SU-DHL-6 (cell line): ENCODE results near the gene MAP3K12.

Experiments
- H2AFZ ChIP-seq: fragments of 200-600 bp; sonication (generic); 2 replicates; pipeline ENCODE4 v1.6.1; 2014; ENCODE audit warnings: low read depth, mild to moderate bottlenecking, moderate library complexity, mixed read lengths, antibody characterized with exemption, low read length; ENCODE audit not compliant: severe bottlenecking
- H3F3A ChIP-seq: fragments of 200-600 bp; shearing (Covaris generic); 2 replicates; pipeline ENCODE4 v1.6.0; 2016; ENCODE audit warnings: antibody characterized with exemption, mild to moderate bottlenecking; ENCODE audit not compliant: insufficient read depth
- H3K27ac ChIP-seq: fragments of 200-600 bp; sonication (generic); 2 replicates; pipeline ENCODE4 v1.5.1; 2016; ENCODE audit warnings: low read depth, mild to moderate bottlenecking, low read length, moderate library complexity, mixed read lengths
- H3K27me3 ChIP-seq: fragments of 200-600 bp; sonication (generic), shearing (Covaris generic); 2 replicates; pipeline ENCODE4 v1.6.0; 2014; ENCODE audit warnings: mild to moderate bottlenecking, low read length
- H3K36me3 ChIP-seq: fragments of 200-600 bp; sonication (generic); 2 replicates; pipeline ENCODE4 v1.6.1; 2014; ENCODE audit warnings: mild to moderate bottlenecking, low read length, mixed read lengths
- H3K4me2 ChIP-seq: fragments of 300-600, 200-600 bp; shearing (Covaris generic), sonication (generic); 2 replicates; pipeline ENCODE4 v1.6.0; 2014; ENCODE audit warnings: low read length, low read depth, mild to moderate bottlenecking; ENCODE audit not compliant: poor library complexity, severe bottlenecking
- H3K4me3 ChIP-seq: fragments of 200-600 bp; sonication (generic); 2 replicates; pipeline ENCODE4 v1.5.1; 2014; ENCODE audit warnings: antibody characterized with exemption, low read length, mild to moderate bottlenecking, mixed read lengths; ENCODE audit not compliant: insufficient read depth, poor library complexity, severe bottlenecking
- H3K79me2 ChIP-seq: fragments of 200-600 bp; sonication (generic); 2 replicates; pipeline ENCODE4 v1.6.1; 2014; ENCODE audit warnings: mild to moderate bottlenecking, low read length, moderate library complexity; ENCODE audit not compliant: insufficient read depth
- H3K9ac ChIP-seq: fragments of 200-600 bp; sonication (generic); 2 replicates; pipeline ENCODE4 v1.7.0; 2014; ENCODE audit warnings: mild to moderate bottlenecking, low read length
- H3K9me2 ChIP-seq: fragments of 200-600 bp; sonication (generic); replicated peaks from 2 replicates; pipeline ENCODE4 v1.6.1; 2014; ENCODE audit warnings: low read length; ENCODE audit not compliant: insufficient read depth
- H3K9me3 ChIP-seq: fragments of 200-600 bp; sonication (generic); 2 replicates; pipeline ENCODE4 v1.6.1; 2014; ENCODE audit warnings: low read length, mixed read lengths; ENCODE audit not compliant: insufficient read depth
- H4K20me1 ChIP-seq: fragments of 200-600 bp; sonication (generic); 2 replicates; pipeline ENCODE4 v1.6.1; 2014; ENCODE audit warnings: low read depth, mild to moderate bottlenecking, antibody characterized with exemption, low read length, moderate library complexity, mixed read lengths
- CTCF ChIP-seq: fragments of 200-600 bp; sonication (generic); IDR thresholded peaks from one replicate; pipeline ENCODE4 v1.5.1; 2017; ENCODE audit warnings: antibody characterized with exemption, mild to moderate bottlenecking, low read length, moderate library complexity; ENCODE audit not compliant: insufficient read depth, poor library complexity, severe bottlenecking
- EZH2phosphoT487 ChIP-seq: fragments of 200-600 bp; sonication (generic), shearing (Covaris generic); conservative IDR thresholded peaks from 2 replicates; pipeline ENCODE4 v1.6.1; 2018; ENCODE audit warnings: mild to moderate bottlenecking, antibody characterized with exemption, low read length, moderate library complexity, mixed read lengths

Gene MAP3K12

GRCh38 chr12:53506881-53507602 is 7.8 kb upstream of the MAP3K12 start, which contains the start of gene NPFF:
NPFF (minus strand) TSS chr12:53507484; CDS start chr12:53507474, 10 bp downstream.
- H3K79me2 ChIP-seq = peaks cover 6% of the 10 kb centered on the region
- H3K9me2 ChIP-seq = no peaks in the 10 kb centered on the region
- H3F3A ChIP-seq = no peaks in the 10 kb centered on the region
- no peak within 1 kb of the TSS for H3K27ac ChIP-seq
- H2AFZ ChIP-seq = no peak within 1 kb of the TSS
- no peaks in the 10 kb centered on the region for H3K27me3 ChIP-seq
- no peak within 1 kb of the TSS for H3K9ac ChIP-seq
- H3K9me3 ChIP-seq = no peaks in the 10 kb centered on the region
- TF ChIP-seq CTCF (no peak), EZH2phosphoT487 (no peak)
- H3K36me3 ChIP-seq = no peaks in the 10 kb centered on the region
- H4K20me1 ChIP-seq = no peaks in the 10 kb centered on the region
- no peak within 1 kb of the TSS for H3K4me3 ChIP-seq
- H3K4me2 ChIP-seq = no peak within 1 kb of the TSS

- Histone ChIP-seq H3K4me2 (no peak overlapping the region), H3K27ac (no peak overlapping the region), H3K9me2 (no peaks in the 10 kb centered on the region), H3K4me3 (no peak overlapping the region), H2AFZ (no peak overlapping the region), H3K9me3 (no peaks in the 10 kb centered on the region), H4K20me1 (no peaks in the 10 kb centered on the region), H3K9ac (no peak overlapping the region), H3K27me3 (no peaks in the 10 kb centered on the region), H3K36me3 (no peaks in the 10 kb centered on the region), H3F3A (no peaks in the 10 kb centered on the region), H3K79me2 (peaks cover 13% of the 10 kb centered on the region)
- TF ChIP-seq CTCF (no peak), EZH2phosphoT487 (no peak)
These were observed 7.2 kb upstream of the MAP3K12 start for GRCh38 chr12:53506450-53506785.

- Histone ChIP-seq H3F3A (no peaks in the 10 kb centered on the region), H2AFZ (no peak overlapping the region), H3K9me3 (no peaks in the 10 kb centered on the region), H3K27me3 (no peaks in the 10 kb centered on the region), H3K9ac (no peak overlapping the region), H3K4me3 (no peak overlapping the region), H3K27ac (no peak overlapping the region), H4K20me1 (no peaks in the 10 kb centered on the region), H3K79me2 (peaks cover 13% of the 10 kb centered on the region), H3K36me3 (no peaks in the 10 kb centered on the region), H3K9me2 (no peaks in the 10 kb centered on the region), H3K4me2 (no peak overlapping the region)
- TF ChIP-seq EZH2phosphoT487 = no peak
- no peak for TF ChIP-seq CTCF
These were observed 6.5 kb upstream of the MAP3K12 start for GRCh38 chr12:53505555-53506449.
